Activated naive CD4-positive, alpha-beta T cell treated with anti-CD3 and anti-CD28 coated beads for 36 hours (primary cell): ENCODE data around the gene PCDHGA1. TPM values are rescaled to one million over a fixed set of nuclear protein-coding genes. Genes with fewer than 3 reads are reported as not detected.

ENCODE experiments used
- CTCF ChIA-PET: fragments of 350-600 bp; sonication (Branson Sonifier 250); formaldehyde crosslinking; loops from one replicate; lab custom pipeline; 2021; ENCODE audit warnings: antibody characterized with exemption; lab: Charles Lee
- DNase-seq: peaks from one replicate; pipeline ENCODE4 v3.0.0-alpha.2; 2020
- H3K27ac Mint-ChIP-seq: one replicate; pipeline ENCODE4 v1.8.0; 2021; ENCODE audit warnings: mild to moderate bottlenecking, mixed read lengths
- H3K27me3 Mint-ChIP-seq: one replicate; pipeline ENCODE4 v1.8.0; 2021; ENCODE audit warnings: low read depth, mixed read lengths
- H3K36me3 Mint-ChIP-seq: one replicate; pipeline ENCODE4 v1.8.0; 2021; ENCODE audit warnings: low read depth, mixed read lengths
- H3K4me1 Mint-ChIP-seq: one replicate; pipeline ENCODE4 v1.8.0; 2021; ENCODE audit warnings: low read depth, mixed read lengths
- H3K4me3 Mint-ChIP-seq: one replicate; pipeline ENCODE4 v1.8.0; 2021; ENCODE audit warnings: mild to moderate bottlenecking, moderate library complexity, mixed read lengths
- H3K9me3 Mint-ChIP-seq: one replicate; pipeline ENCODE4 v1.8.0; 2021; ENCODE audit warnings: mixed read lengths
- intact Hi-C: fragments of 100-400 bp; cut with micrococcal nuclease; formaldehyde crosslinking; loops from one replicate; pipeline ENCODE4 v1.15.1; 2023
- total RNA-seq, 2 experiments: library from RNA; stranded (reverse); gene quantifications; one replicate each; pipeline ENCODE4 v1.2.3, GENCODE V29; 2021

PCDHGA1 gene
- total RNA-seq, 2 experiments from 2014 or later: not detected

GRCh38 chr5:141354900-141355469 lies 24.7 kb downstream of the PCDHGA1 start, which contains the start of gene PCDHGA4:
Gene PCDHGA4 (plus strand): TSS chr5:141355021. CDS start chr5:141355108, 87 bp downstream.
- DNase-seq: no peak
- peak within 1 kb of the TSS; percentile 38 for H3K4me3 Mint-ChIP-seq
- CTCF ChIA-PET: interaction anchor here (0.6 to 1.7 kb wide), 6 partner anchors 9 to 575 kb away, joined by 3 to 4 read pairs (median 3); partner anchors contain the start of gene PCDHGA5
- no peaks in the 10 kb centered on the region for H3K4me1 Mint-ChIP-seq
- H3K27ac Mint-ChIP-seq: no peak within 1 kb of the TSS
- H3K27me3 Mint-ChIP-seq: peaks cover 66% of the 10 kb centered on the region
- H3K36me3 Mint-ChIP-seq: peaks cover 18% of the 10 kb centered on the region
- peaks cover 20% of the 10 kb centered on the region for H3K9me3 Mint-ChIP-seq
- intact Hi-C loops: no loop called here

GRCh38 chr5:141355641-141356040 lies 25.3 kb downstream of the PCDHGA1 start:
- peaks cover 66% of the 10 kb centered on the region for H3K27me3 Mint-ChIP-seq
- no peak for DNase-seq
- intact Hi-C loops: no loop called here
- H3K36me3 Mint-ChIP-seq: peaks cover 22% of the 10 kb centered on the region
- H3K27ac Mint-ChIP-seq: no peak overlapping the region
- H3K4me3 Mint-ChIP-seq: no peak overlapping the region
- CTCF ChIA-PET: interaction anchor here (0.9 to 1.7 kb wide), 6 partner anchors 9 to 202 kb away, joined by 3 to 4 read pairs (median 3); partner anchors contain the start of genes PCDHGA5 and PCDHGB3
- peaks cover 22% of the 10 kb centered on the region for H3K9me3 Mint-ChIP-seq
- no peaks in the 10 kb centered on the region for H3K4me1 Mint-ChIP-seq

GRCh38 chr5:141356133-141356532 lies 25.8 kb downstream of the PCDHGA1 start:
- H3K4me3 Mint-ChIP-seq: no peak overlapping the region
- intact Hi-C loops: no loop called here
- peaks cover 66% of the 10 kb centered on the region for H3K27me3 Mint-ChIP-seq
- CTCF ChIA-PET: interaction anchor here (0.6 to 1.7 kb wide), 5 partner anchors 8 to 202 kb away, joined by 3 to 4 read pairs (median 4); partner anchors contain the start of genes PCDHGA5 and PCDHGB3
- DNase-seq: no peak
- H3K9me3 Mint-ChIP-seq: peaks cover 23% of the 10 kb centered on the region
- H3K36me3 Mint-ChIP-seq: peaks cover 27% of the 10 kb centered on the region
- no peak overlapping the region for H3K27ac Mint-ChIP-seq
- no peaks in the 10 kb centered on the region for H3K4me1 Mint-ChIP-seq

- H3K4me3 Mint-ChIP-seq: no peak overlapping the region
- no peak for DNase-seq
- intact Hi-C loops: no loop called here
- peaks cover 27% of the 10 kb centered on the region for H3K9me3 Mint-ChIP-seq
- CTCF ChIA-PET: no interaction called here
- no peak overlapping the region for H3K27ac Mint-ChIP-seq
- peaks cover 68% of the 10 kb centered on the region for H3K27me3 Mint-ChIP-seq
- peaks cover 28% of the 10 kb centered on the region for H3K36me3 Mint-ChIP-seq
- no peaks in the 10 kb centered on the region for H3K4me1 Mint-ChIP-seq
Observed at GRCh38 chr5:141356950-141357349, 26.6 kb downstream of the PCDHGA1 start.

GRCh38 chr5:141359790-141360426 lies 29.6 kb downstream of the PCDHGA1 start, which contains the start of gene PCDHGB2:
Gene PCDHGB2 (plus strand): TSS chr5:141359994. CDS start chr5:141360136, 142 bp downstream.
- Mint-ChIP-seq H3K36me3 (peaks cover 30% of the 10 kb centered on the region), H3K27me3 (peaks cover 82% of the 10 kb centered on the region)
- intact Hi-C loops: no loop called here

GRCh38 chr5:141360685-141361084 lies 30.4 kb downstream of the PCDHGA1 start:
- Mint-ChIP-seq H3K27me3 (peaks cover 83% of the 10 kb centered on the region), H3K4me3 (no peak overlapping the region), H3K4me1 (no peaks in the 10 kb centered on the region), H3K36me3 (peaks cover 31% of the 10 kb centered on the region), H3K27ac (no peak overlapping the region), H3K9me3 (peaks cover 31% of the 10 kb centered on the region)
- CTCF ChIA-PET: no interaction called here
- DNase-seq: no peak
- intact Hi-C loops: no loop called here

More at GRCh38 chr5:141359790-141360426, 29.6 kb downstream of the PCDHGA1 start, which contains the start of gene PCDHGB2:
- H3K4me3 Mint-ChIP-seq: peak within 1 kb of the TSS; percentile 56
- CTCF ChIA-PET: no interaction called here
- H3K4me1 Mint-ChIP-seq: no peaks in the 10 kb centered on the region
- DNase-seq: peak; percentile 19
- H3K27ac Mint-ChIP-seq: no peak within 1 kb of the TSS
- peaks cover 25% of the 10 kb centered on the region for H3K9me3 Mint-ChIP-seq

GRCh38 chr5:141362719-141363118 lies 32.4 kb downstream of the PCDHGA1 start:
- no peak overlapping the region for H3K27ac Mint-ChIP-seq
- CTCF ChIA-PET: no interaction called here

GRCh38 chr5:141363952-141364660 lies 33.8 kb downstream of the PCDHGA1 start, which contains the start of gene PCDHGA5:
Gene PCDHGA5 (plus strand): TSS chr5:141364162. CDS start chr5:141364331, 169 bp downstream.
- CTCF ChIA-PET: interaction anchor here (1.0 to 1.9 kb wide), 8 partner anchors 9 to 149 kb away, joined by 3 to 6 read pairs (median 4); partner anchors contain the start of genes PCDHGA10, PCDHGA11, PCDHGA4 and PCDHGA6
- peaks cover 76% of the 10 kb centered on the region for H3K27me3 Mint-ChIP-seq
- H3K4me3 Mint-ChIP-seq: no peak within 1 kb of the TSS
- no peak within 1 kb of the TSS for H3K27ac Mint-ChIP-seq
- intact Hi-C loops: no loop called here
- H3K9me3 Mint-ChIP-seq: peaks cover 30% of the 10 kb centered on the region
- no peaks in the 10 kb centered on the region for H3K4me1 Mint-ChIP-seq
- DNase-seq: no peak
- H3K36me3 Mint-ChIP-seq: peaks cover 24% of the 10 kb centered on the region

More at GRCh38 chr5:141362719-141363118, 32.4 kb downstream of the PCDHGA1 start:
- no peak for DNase-seq
- H3K36me3 Mint-ChIP-seq: peaks cover 28% of the 10 kb centered on the region
- no peaks in the 10 kb centered on the region for H3K4me1 Mint-ChIP-seq
- H3K4me3 Mint-ChIP-seq: no peak overlapping the region
- H3K9me3 Mint-ChIP-seq: peaks cover 30% of the 10 kb centered on the region
- peaks cover 77% of the 10 kb centered on the region for H3K27me3 Mint-ChIP-seq
- intact Hi-C loops: no loop called here

GRCh38 chr5:141366016-141366896 lies 35.9 kb downstream of the PCDHGA1 start:
- H3K36me3 Mint-ChIP-seq: peaks cover 11% of the 10 kb centered on the region

GRCh38 chr5:141369994-141370848 lies 39.9 kb downstream of the PCDHGA1 start, which contains the start of gene PCDHGB3:
Gene PCDHGB3 (plus strand): TSS chr5:141370242. CDS start chr5:141370395, 153 bp downstream.
- peaks cover 25% of the 10 kb centered on the region for H3K9me3 Mint-ChIP-seq
- peak; percentile 47 for DNase-seq
- no peak within 1 kb of the TSS for H3K27ac Mint-ChIP-seq
- CTCF ChIA-PET: interaction anchor here (0.6 to 2.0 kb wide), 21 partner anchors 11 to 196 kb away, joined by 3 to 8 read pairs (median 3); partner anchors contain the start of genes PCDHGA11, PCDHGA12, PCDHGA2 and PCDHGB1
- peaks cover 4% of the 10 kb centered on the region for H3K4me1 Mint-ChIP-seq
- H3K27me3 Mint-ChIP-seq: peaks cover 68% of the 10 kb centered on the region
- intact Hi-C loops: loop anchor here (1.0 to 10.0 kb wide), 4 partner anchors 37 to 194 kb away; partner anchors contain the start of genes PCDHB13, PCDHGA11 and PCDHGB6
- peak within 1 kb of the TSS; percentile 69 for H3K4me3 Mint-ChIP-seq
- H3K36me3 Mint-ChIP-seq: peaks cover 7% of the 10 kb centered on the region

More at GRCh38 chr5:141366016-141366896, 35.9 kb downstream of the PCDHGA1 start:
- peaks cover 4% of the 10 kb centered on the region for H3K4me1 Mint-ChIP-seq
- intact Hi-C loops: no loop called here
- no peak overlapping the region for H3K27ac Mint-ChIP-seq
- CTCF ChIA-PET: no interaction called here
- peaks cover 23% of the 10 kb centered on the region for H3K9me3 Mint-ChIP-seq
- no peak for DNase-seq
- H3K27me3 Mint-ChIP-seq: peaks cover 72% of the 10 kb centered on the region
- H3K4me3 Mint-ChIP-seq: no peak overlapping the region
